Epithelial cell of esophagus (primary cell): ENCODE data around the gene CREB3L2.

Experiments
- DNase-seq: peaks from one replicate; pipeline ENCODE4 v3.0.0; 2010; ENCODE audit warnings: low read depth
- H3K4me3 ChIP-seq: 2 replicates; pipeline ENCODE4 v1.5.1; 2011; ENCODE audit warnings: mild to moderate bottlenecking, low read length, control low read depth
- TF ChIP-seq, protein P1 (sequence below): IDR thresholded peaks from 2 replicates; pipeline ENCODE4 v1.5.1; 2011; ENCODE audit warnings: low read depth, mild to moderate bottlenecking, low read length, control low read depth, inconsistent platforms; ENCODE audit not compliant: insufficient read depth; ENCODE audit errors: missing control alignments

CREB3L2 gene

DNA sequence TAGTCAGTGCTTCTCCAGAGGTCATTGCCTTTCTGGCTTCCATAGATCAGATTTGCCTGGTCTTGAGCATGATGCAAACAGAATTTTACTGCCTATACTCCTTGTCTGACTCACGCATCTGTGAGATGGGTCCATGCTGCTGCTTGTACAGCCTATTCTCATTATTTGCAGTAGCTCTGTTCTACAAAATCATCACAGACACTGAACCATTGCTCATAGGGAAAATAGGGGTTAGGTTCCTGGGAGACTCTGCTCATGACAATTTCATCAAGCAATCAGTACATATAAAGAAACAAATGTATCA, 7.4 kb upstream of the CREB3L2 start:
- TF ChIP-seq, protein P1, sequence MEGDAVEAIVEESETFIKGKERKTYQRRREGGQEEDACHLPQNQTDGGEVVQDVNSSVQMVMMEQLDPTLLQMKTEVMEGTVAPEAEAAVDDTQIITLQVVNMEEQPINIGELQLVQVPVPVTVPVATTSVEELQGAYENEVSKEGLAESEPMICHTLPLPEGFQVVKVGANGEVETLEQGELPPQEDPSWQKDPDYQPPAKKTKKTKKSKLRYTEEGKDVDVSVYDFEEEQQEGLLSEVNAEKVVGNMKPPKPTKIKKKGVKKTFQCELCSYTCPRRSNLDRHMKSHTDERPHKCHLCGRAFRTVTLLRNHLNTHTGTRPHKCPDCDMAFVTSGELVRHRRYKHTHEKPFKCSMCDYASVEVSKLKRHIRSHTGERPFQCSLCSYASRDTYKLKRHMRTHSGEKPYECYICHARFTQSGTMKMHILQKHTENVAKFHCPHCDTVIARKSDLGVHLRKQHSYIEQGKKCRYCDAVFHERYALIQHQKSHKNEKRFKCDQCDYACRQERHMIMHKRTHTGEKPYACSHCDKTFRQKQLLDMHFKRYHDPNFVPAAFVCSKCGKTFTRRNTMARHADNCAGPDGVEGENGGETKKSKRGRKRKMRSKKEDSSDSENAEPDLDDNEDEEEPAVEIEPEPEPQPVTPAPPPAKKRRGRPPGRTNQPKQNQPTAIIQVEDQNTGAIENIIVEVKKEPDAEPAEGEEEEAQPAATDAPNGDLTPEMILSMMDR, result no peak
- H3K4me3 ChIP-seq, result no peak overlapping the region
- peak; percentile 39 for DNase-seq

DNA sequence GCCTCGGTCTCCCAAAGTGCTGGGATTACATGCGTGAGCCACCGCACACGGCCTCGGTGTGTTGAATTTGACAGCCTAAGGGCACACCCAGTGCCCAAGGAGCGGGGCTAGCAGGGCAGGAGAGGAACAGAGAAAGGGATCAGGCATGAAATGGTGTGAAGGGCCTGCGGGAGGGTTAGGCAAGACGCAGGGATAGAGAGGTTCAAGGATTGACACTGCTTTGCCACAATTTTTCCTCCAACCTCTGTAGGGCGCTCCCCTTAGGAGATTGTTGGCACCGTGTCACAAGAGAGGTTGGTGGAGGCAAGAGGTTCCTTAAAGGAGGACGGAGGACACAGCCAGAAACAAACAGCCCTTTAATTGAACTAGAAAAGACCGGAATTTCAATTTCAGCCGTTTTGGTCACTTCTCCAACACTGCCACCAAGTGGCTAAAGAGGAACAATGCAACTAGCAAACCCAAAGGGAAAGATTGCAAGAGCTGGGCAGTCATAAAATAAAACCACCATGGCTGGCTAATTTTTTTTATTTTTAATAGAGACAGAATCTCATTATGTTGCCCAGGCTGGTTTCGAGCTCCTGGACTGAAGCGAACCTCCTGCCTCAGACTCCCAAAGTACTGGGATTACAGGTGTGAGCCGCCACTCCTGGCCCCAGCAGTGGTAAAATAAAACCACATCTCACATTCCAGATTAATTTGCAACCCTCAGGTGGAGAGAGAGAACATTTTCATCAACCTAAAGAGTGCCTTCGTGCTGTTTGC, 6.9 kb upstream of the CREB3L2 start:
- TF ChIP-seq, protein P1, result peak; percentile 84
- peak; percentile 63 for DNase-seq
- H3K4me3 ChIP-seq, result no peak overlapping the region

DNA sequence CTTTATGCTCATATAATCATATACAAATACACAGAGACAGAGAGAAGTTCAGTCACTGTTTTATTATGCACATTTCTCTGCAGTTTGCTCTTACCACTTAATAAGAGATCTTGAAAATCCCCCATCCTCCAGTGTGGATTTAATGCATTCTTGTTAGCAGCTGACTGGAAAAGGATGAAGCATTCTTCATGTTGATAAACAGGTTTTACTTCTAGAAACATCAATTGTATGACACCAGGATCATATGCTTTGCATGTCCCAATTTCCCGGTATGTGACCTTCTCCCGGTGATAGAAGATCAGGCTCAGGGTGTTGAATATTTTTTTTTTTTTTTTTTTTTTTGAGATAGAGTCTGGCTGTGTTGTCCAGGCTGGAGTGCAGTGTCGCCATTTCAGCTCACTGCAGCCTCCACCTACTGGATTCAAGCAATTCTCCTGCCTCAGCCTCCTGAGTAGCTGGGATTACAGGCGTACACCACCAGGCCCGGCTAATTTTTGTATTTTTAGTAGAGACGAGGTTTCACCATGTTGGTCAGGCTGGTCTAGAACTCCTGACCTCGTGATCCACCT, 6.2 kb upstream of the CREB3L2 start:
- TF ChIP-seq, protein P1, result no peak
- no peak overlapping the region for H3K4me3 ChIP-seq
- DNase-seq, result peak; percentile 39

DNA sequence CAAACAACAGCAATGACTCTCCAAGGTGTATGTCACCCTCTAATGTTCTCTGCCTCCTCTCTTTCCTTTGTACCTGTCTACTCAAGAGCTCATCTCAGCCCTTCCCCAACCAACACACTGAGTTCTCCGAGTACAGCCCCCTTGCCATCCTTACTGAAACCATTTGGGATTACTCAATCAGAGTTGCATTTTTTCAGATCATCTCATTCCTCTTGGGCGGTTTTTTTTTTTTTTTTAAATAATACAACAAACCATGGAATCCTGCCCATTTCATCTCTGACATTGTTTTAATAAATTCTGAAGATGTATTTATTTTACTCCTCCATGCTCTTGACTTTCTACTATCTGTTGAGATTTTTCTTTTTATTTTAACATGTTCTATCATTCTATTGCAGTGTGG, 4.2 kb upstream of the CREB3L2 start:
- DNase-seq, result no peak
- TF ChIP-seq, protein P1, result no peak
- no peak overlapping the region for H3K4me3 ChIP-seq

DNA sequence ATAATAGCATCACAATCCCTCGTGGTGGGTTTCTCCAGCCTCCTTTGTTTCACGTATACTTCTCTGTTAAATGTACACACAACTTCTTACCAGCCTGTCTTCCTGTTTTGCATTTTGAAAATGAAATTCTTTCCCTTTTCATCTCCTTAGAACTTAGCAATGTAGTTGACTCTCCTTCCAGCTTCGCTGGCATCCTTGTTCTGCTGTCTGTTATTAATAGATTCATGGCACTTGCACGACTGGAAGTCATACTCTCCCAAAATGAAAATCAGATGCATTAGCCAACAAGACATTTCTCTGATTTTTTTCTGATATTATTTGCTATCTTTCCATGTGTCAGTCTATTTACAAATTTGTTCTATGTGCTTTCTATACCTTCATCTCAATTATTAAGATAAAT, 3.0 kb upstream of the CREB3L2 start:
- H3K4me3 ChIP-seq, result no peak overlapping the region
- no peak for DNase-seq
- TF ChIP-seq, protein P1, result no peak

DNA sequence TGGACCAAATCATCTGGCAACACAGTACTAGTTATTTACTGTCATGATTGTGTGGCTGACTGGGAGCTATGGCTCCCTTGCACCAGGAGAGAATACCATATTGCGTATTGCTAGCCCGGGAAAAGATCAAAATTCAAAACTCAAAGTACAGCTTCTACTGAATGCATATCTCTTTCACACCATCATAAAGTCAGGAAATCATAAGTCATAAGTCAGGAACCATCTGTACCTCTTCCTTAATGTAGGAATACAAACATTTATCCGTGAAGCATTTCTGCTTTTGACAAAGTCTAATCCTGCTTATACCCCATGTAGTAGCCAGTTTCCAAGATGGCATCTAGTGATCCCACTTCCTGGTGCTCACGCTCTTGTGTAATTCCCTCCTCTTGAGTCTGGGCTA, 2.2 kb upstream of the CREB3L2 start:
- no peak overlapping the region for H3K4me3 ChIP-seq
- TF ChIP-seq, protein P1, result no peak
- no peak for DNase-seq

DNA sequence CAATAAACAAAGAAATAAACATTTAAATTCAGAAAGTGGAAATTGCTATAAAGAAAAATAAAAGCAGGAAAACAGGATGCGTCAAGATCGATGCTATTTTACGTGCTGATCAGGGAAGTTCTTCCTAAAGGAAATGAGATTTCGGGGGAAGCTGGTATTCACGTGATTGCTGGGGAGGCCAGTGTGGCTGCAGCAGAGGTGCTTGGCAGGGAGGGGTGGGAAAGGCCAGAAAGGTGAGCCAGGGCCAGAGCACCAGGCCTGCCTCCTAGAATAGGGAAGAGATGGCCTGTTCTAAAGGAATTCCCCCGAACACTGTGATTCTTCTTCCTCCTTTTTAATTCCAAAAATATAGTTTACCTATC, 923 bp upstream of the CREB3L2 start:
- no peak overlapping the region for H3K4me3 ChIP-seq
- TF ChIP-seq, protein P1, result no peak
- DNase-seq, result no peak
